ENCODE measurements around the gene POLR3H.
A peak's percentile ranks its signal among the peaks of the same experiment; 100 is the strongest.

The POLR3H gene

DNA sequence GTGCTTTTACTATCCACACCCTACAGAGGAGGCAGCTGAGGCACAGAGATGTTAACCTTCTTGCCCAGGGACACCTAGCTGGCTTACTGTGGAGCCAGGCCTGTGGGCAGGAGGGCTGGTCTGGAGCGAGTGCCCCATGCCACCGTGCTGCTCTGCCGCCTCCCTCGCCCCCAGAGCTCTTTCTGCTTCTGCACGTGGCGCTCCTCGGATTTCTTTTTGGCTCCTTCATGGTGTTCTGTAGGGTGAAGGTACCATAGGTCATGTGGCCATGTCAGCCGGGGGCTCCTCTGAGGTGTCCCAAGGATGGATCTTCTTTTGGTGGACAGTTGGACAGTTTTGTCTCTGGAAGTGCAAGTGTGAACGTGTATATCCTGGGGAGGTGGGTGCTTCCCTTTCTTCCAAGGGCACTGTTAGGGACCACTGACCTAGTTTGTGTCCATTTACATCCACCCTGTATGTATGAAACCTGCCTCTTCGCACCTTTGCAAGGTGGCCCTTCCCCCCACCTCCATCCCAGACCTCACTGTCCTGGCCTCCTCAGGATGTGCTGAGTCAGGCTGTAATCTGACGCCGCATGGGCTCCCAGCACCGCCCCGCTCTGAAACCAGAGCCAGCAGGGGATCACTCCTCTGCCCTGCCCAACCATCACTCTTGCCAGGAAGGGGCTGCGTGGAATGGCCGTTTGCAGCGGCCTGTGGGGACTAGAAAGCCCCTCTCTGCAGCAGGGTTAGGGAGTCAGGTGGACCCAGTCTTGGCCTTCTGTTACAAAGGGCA lies 31.7 kb downstream of the POLR3H start:
- Mint-ChIP-seq H3K27me3 (ENCODE audit: low read depth) (peaks cover 3% of the 10 kb centered on the region), H3K27ac (peak overlapping the region; percentile 93 to 97 (median 96)), H3K9me3 (no peaks in the 10 kb centered on the region), H3K36me3 (ENCODE audit: low read depth) (peaks cover 38% of the 10 kb centered on the region), H3K4me3 (peak overlapping the region in 2 of 3 experiments; percentile 39 to 54), H3K4me1 (peaks cover 31% of the 10 kb centered on the region)
- TF ChIP-seq, protein P1, sequence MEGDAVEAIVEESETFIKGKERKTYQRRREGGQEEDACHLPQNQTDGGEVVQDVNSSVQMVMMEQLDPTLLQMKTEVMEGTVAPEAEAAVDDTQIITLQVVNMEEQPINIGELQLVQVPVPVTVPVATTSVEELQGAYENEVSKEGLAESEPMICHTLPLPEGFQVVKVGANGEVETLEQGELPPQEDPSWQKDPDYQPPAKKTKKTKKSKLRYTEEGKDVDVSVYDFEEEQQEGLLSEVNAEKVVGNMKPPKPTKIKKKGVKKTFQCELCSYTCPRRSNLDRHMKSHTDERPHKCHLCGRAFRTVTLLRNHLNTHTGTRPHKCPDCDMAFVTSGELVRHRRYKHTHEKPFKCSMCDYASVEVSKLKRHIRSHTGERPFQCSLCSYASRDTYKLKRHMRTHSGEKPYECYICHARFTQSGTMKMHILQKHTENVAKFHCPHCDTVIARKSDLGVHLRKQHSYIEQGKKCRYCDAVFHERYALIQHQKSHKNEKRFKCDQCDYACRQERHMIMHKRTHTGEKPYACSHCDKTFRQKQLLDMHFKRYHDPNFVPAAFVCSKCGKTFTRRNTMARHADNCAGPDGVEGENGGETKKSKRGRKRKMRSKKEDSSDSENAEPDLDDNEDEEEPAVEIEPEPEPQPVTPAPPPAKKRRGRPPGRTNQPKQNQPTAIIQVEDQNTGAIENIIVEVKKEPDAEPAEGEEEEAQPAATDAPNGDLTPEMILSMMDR (IDR thresholded peaks at IDR 0.05; ENCODE audit: unreplicated experiment in 3 of 3), result no peak

DNA sequence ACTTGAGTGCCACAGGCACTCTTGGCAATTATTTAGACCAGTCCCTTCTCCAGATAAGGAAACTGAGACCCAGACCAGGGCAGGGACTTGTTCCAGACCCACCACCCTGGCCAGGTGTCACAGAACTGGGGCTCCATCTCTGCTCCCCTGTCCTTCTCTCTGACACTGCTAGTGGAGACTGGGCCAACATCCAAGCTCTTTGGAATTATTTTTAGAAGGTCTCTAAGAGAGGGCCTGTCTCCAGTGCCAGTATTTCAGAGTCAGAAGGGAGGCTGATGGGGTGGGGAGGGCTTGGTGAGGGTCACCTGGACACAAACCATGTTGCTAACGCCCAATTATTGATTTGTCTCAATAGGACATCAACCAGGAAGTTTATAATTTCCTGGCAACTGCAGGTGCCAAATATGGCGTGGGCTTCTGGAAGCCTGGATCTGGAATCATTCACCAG lies 32.7 kb downstream of the POLR3H start:
- Mint-ChIP-seq H3K9me3 (no peaks in the 10 kb centered on the region), H3K4me3 (no peak overlapping the region), H3K27ac (peak overlapping the region; percentile 93 to 97 (median 96)), H3K4me1 (peaks cover 37% of the 10 kb centered on the region), H3K27me3 (ENCODE audit: low read depth) (peaks cover 3% of the 10 kb centered on the region), H3K36me3 (ENCODE audit: low read depth) (peaks cover 45% of the 10 kb centered on the region)
- TF ChIP-seq, protein P1 (IDR thresholded peaks at IDR 0.05; ENCODE audit: unreplicated experiment in 3 of 3), result no peak

DNA sequence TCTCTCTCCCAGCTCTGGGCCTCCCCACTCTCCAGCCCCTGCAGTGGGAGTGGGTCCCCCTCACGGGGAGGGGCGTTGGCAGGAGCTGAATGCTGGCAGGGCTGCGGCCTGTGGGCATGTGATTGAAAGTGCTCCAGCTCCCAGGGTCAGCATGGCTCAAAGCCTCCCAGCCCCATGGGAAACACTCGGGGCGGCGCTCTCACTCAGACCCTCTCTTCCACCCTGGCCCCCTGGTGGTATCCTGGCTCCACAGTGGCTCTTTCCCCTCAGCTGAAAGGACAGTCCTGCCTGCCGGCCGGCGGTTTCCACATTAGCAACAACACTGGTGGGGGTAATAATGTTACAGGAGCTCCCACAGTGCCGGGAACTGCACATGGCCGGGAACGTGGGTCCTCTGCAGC lies 35.5 kb downstream of the POLR3H start:
- TF ChIP-seq, protein P1 (IDR thresholded peaks at IDR 0.05; ENCODE audit: unreplicated experiment in 3 of 3), result peak in 2 of 3 experiments; percentile 21 to 36
- Mint-ChIP-seq H3K9me3 (no peaks in the 10 kb centered on the region), H3K4me1 (peaks cover 36% of the 10 kb centered on the region), H3K4me3 (no peak overlapping the region), H3K27me3 (ENCODE audit: low read depth) (peaks cover 3% of the 10 kb centered on the region), H3K27ac (peak overlapping the region in 2 of 3 experiments; percentile 71 to 82), H3K36me3 (ENCODE audit: low read depth) (peaks cover 39% of the 10 kb centered on the region)

DNA sequence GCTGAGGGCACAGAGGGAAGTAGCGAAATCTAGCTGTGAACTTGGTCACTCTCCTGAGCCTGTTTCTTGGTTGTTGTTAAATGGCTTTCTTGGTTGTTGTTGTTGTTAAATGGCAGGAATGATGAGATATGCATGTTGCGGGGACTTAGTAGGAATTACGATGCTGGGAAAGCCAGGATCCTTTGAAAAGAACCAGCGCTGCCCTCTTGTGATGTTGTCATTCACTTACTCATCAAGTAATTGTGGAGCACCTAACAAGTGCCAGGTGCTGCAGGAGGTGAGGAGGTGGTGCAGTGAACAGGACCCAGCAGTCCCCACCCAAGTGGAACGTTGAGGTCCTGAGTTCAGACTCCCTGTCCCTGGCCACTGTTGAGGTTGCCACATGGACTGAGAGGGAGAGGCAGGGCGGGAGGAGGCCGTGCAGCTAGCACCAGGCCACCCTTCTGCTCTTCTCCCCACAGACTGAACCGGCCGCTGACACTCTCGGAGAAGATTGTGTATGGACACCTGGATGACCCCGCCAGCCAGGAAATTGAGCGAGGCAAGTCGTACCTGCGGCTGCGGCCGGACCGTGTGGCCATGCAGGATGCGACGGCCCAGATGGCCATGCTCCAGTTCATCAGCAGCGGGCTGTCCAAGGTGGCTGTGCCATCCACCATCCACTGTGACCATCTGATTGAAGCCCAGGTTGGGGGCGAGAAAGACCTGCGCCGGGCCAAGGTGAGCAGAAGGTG lies 36.8 kb downstream of the POLR3H start:
- H3K4me3 Mint-ChIP-seq, result no peak overlapping the region
- TF ChIP-seq, protein P1 (IDR thresholded peaks at IDR 0.05; ENCODE audit: unreplicated experiment in 3 of 3), result no peak
- H3K27me3 Mint-ChIP-seq (ENCODE audit: low read depth), result peaks cover 3% of the 10 kb centered on the region
- peak overlapping the region; percentile 14 to 60 (median 29) for H3K27ac Mint-ChIP-seq
- no peaks in the 10 kb centered on the region for H3K9me3 Mint-ChIP-seq
- H3K4me1 Mint-ChIP-seq, result peaks cover 23% of the 10 kb centered on the region
- peaks cover 30% of the 10 kb centered on the region for H3K36me3 Mint-ChIP-seq (ENCODE audit: low read depth)

DNA sequence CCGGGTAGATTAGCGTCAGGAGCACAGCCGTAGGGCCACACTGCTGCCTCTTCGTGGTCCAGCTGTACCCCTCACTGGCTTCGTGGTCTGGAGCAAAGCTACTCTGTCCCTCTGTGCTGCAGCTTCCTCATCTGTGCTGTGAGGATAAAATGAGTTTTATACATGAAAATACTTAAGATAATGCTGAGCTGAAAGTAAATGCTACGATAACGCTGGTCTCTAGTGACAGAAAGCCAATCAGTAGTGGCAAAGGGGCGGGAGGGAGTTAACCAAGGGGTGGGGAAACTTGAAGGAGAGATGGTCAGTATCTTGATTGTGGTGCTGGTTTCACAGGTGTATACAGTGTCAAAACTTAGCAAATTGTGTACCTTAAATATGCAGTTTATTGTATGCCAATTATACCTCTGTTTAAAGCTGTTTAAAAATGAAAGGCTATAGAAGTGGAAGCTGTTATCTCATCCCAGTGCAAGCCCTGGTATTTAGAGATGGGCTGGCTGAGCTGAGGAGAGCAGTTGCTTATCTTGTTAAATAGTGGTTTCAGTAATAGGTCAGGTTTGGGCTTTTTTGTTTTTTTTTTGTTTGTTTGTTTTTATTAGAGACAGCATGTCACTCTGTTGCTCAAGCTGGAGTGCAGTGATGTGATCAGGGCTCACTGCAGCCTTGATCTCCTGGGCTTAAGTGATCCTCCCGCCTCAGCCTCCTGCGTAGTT lies 38.6 kb downstream of the POLR3H start:
- peaks cover 42% of the 10 kb centered on the region for H3K36me3 Mint-ChIP-seq (ENCODE audit: low read depth)

More for the DNA sequence above, 38.6 kb downstream of the POLR3H start:
- Mint-ChIP-seq H3K9me3 (no peaks in the 10 kb centered on the region), H3K27ac (no peak overlapping the region), H3K4me1 (peaks cover 13% of the 10 kb centered on the region), H3K27me3 (ENCODE audit: low read depth) (peaks cover 3% of the 10 kb centered on the region), H3K4me3 (no peak overlapping the region)
- TF ChIP-seq, protein P1 (IDR thresholded peaks at IDR 0.05; ENCODE audit: unreplicated experiment in 3 of 3), result no peak

All from nephron (organoid).